HCT116 (cell line): ENCODE measurements around the gene IGF2. TPM values are rescaled to one million over a fixed set of nuclear protein-coding genes. Genes with fewer than 3 reads are reported as not detected.
"Not testable (repeated sequence)": the region's sequence is repeated elsewhere in the genome, so short reads cannot be mapped to it uniquely, and the experiment has no call there.

Experiments
- ATAC-seq: fragments of 200-7000 bp; cut with Tn5 transposase; 2 replicates; pipeline ENCODE4 v1.9.1; 2020; ENCODE audit warnings: mild to moderate bottlenecking, moderate library complexity
- BruUV-seq: library from RNA; stranded (reverse); fragments of 400-500 nt; replicated peaks from 2 replicates; lab custom pipeline; 2021; lab: Mats Ljungman, UMichigan
- CTCF ChIA-PET: fragments of 300-600 bp; sonication (Branson Sonifier 250); formaldehyde crosslinking; loops from one replicate; lab custom pipeline; 2021; ENCODE audit warnings: antibody characterized with exemption; lab: Charles Lee
- POLR2A ChIA-PET: fragments of 300-600, 350-600 bp; sonication (Branson Sonifier 250); formaldehyde crosslinking; loops from one replicate; lab custom pipeline; 2021; ENCODE audit warnings: antibody characterized with exemption; lab: Charles Lee
- RAD21 ChIA-PET, 2 experiments: fragments of 300-600 bp; sonication (Branson Sonifier 250); formaldehyde crosslinking; loops; one replicate each; lab custom pipeline; 2023; ENCODE audit warnings: low total read pairs in 2 of 2; ENCODE audit not compliant: uncharacterized antibody in 2 of 2, unreplicated experiment in 2 of 2, low non-redundant PET in 1 of 2; lab: Charles Lee
- DNase-seq: peaks from one replicate; pipeline ENCODE4 v3.0.0-alpha.2; 2010; ENCODE audit warnings: low read depth, low spot score
- H2AFZ ChIP-seq: fragments of 200-600 bp; shearing (Covaris generic), sonication (generic); 2 replicates; pipeline ENCODE4 v1.6.1; 2017; ENCODE audit warnings: low read depth, mixed run types, mixed read lengths, antibody characterized with exemption, low read length; ENCODE audit not compliant: poor library complexity, severe bottlenecking
- H3K27ac ChIP-seq: 2 replicates; pipeline ENCODE4 v1.5.1; 2012; ENCODE audit warnings: low read depth, low read length
- H3K27me3 ChIP-seq: fragments of 200-600 bp; sonication (generic); 2 replicates; pipeline ENCODE4 v1.6.1; 2016; ENCODE audit warnings: mixed run types, low read length, mixed read lengths; ENCODE audit not compliant: insufficient read depth
- H3K36me3 ChIP-seq, 2 experiments: fragments of 200-500 bp in 1 of 2; fragments of 200-600 bp in 1 of 2; sonication (Bioruptor generic) in 1 of 2; sonication (generic) in 1 of 2; 2 replicates each; pipeline versions ENCODE4 v1.5.1 to v1.6.1; 2014 to 2016; ENCODE audit warnings: low read length in 2 of 2, inconsistent platforms in 1 of 2, mixed read lengths in 1 of 2, mixed run types in 1 of 2; ENCODE audit not compliant: insufficient read depth in 2 of 2, control insufficient read depth in 1 of 2
- H3K4me1 ChIP-seq, 2 experiments: fragments of 200-600 bp in 1 of 2; sonication (generic) in 1 of 2; 2 replicates each; pipeline versions ENCODE4 v1.5.1 to v1.6.1; 2012 to 2017; ENCODE audit warnings: low read length in 2 of 2, inconsistent platforms in 1 of 2, mild to moderate bottlenecking in 1 of 2, mixed read lengths in 1 of 2, mixed run types in 1 of 2, moderate library complexity in 1 of 2; ENCODE audit not compliant: insufficient read depth in 2 of 2, control insufficient read depth in 1 of 2
- H3K4me2 ChIP-seq: fragments of 200-600 bp; sonication (generic); 2 replicates; pipeline ENCODE4 v1.6.1; 2017; ENCODE audit warnings: mixed run types, low read length, mixed read lengths
- H3K4me3 ChIP-seq, 2 experiments: fragments of 200-600 bp in 1 of 2; sonication (generic) in 1 of 2; replicated peaks in 1 of 2; 2 replicates each; pipeline ENCODE4 v1.5.1; 2011 to 2016; ENCODE audit warnings: low read length in 2 of 2, control low read depth in 1 of 2, low read depth in 1 of 2, mild to moderate bottlenecking in 1 of 2, mixed read lengths in 1 of 2, mixed run types in 1 of 2
- H3K79me2 ChIP-seq: fragments of 200-600 bp; sonication (generic); 2 replicates; pipeline ENCODE4 v1.6.1; 2017; ENCODE audit warnings: mild to moderate bottlenecking, mixed run types, low read length, moderate library complexity, mixed read lengths; ENCODE audit not compliant: insufficient read depth
- H3K9ac ChIP-seq: fragments of 200-600 bp; sonication (generic); 2 replicates; pipeline ENCODE4 v1.6.1; 2016; ENCODE audit warnings: low read length, mixed read lengths
- H3K9me2 ChIP-seq: fragments of 200-600 bp; sonication (generic), shearing (Covaris generic); 2 replicates; pipeline ENCODE4 v1.6.1; 2017; ENCODE audit warnings: mixed run types, mild to moderate bottlenecking, moderate library complexity; ENCODE audit not compliant: insufficient read depth
- H3K9me3 ChIP-seq, 2 experiments: fragments of 200-500 bp in 1 of 2; fragments of 200-600 bp in 1 of 2; sonication (Bioruptor generic) in 1 of 2; sonication (generic) in 1 of 2; 2 replicates each; pipeline ENCODE4 v1.6.1; 2014 to 2017; ENCODE audit warnings: low read length in 2 of 2, mixed read lengths in 2 of 2, inconsistent platforms in 1 of 2, low read depth in 1 of 2, mild to moderate bottlenecking in 1 of 2, mixed run types in 1 of 2, moderate library complexity in 1 of 2; ENCODE audit not compliant: control insufficient read depth in 1 of 2, insufficient read depth in 1 of 2
- H4K20me1 ChIP-seq: fragments of 200-600 bp; sonication (generic), shearing (Covaris generic); 2 replicates; pipeline ENCODE4 v1.6.1; 2017; ENCODE audit warnings: mixed run types, mild to moderate bottlenecking, moderate library complexity; ENCODE audit not compliant: insufficient read depth
- ELF1 ChIP-seq: IDR thresholded peaks from 2 replicates; pipeline ENCODE4 v1.6.1; 2012; ENCODE audit warnings: low read depth, borderline replicate concordance
- EZH2phosphoT487 ChIP-seq: fragments of 200-600 bp; IDR thresholded peaks from 2 replicates; pipeline ENCODE4 v1.6.1; 2018; ENCODE audit warnings: antibody characterized with exemption, borderline replicate concordance
- FOSL1 ChIP-seq: IDR thresholded peaks from 2 replicates; pipeline ENCODE4 v1.6.1; 2012; ENCODE audit warnings: low read depth
- SP1 ChIP-seq: IDR thresholded peaks from 2 replicates; pipeline ENCODE4 v1.6.1; 2012; ENCODE audit warnings: low read depth
- SRF ChIP-seq: IDR thresholded peaks from 2 replicates; pipeline ENCODE4 v1.6.1; 2012; ENCODE audit warnings: low read depth
- TCF7L2 ChIP-seq: IDR thresholded peaks from 2 replicates; pipeline ENCODE4 v1.7.0; 2011; ENCODE audit warnings: borderline replicate concordance, inconsistent platforms; ENCODE audit not compliant: insufficient read depth, insufficient read length; ENCODE audit errors: extremely low read depth
- intact Hi-C: fragments of 100-400 bp; cut with micrococcal nuclease; formaldehyde crosslinking; loops from 2 replicates; pipeline ENCODE4 v1.10.0; 2022
- total RNA-seq: library from RNA; stranded (reverse); gene quantifications from one replicate; pipeline ENCODE4 v1.2.1, GENCODE V29; 2021; ENCODE audit not compliant: unreplicated experiment

Gene IGF2
- total RNA-seq, 1 experiment from 2014 or later = 17.9 TPM

GRCh38 chr11:2127482-2128129 is 11.6 kb downstream of the IGF2 start:
- Histone ChIP-seq H3K9me3 (no peaks in the 10 kb centered on the region), H3K4me1 (no peaks in the 10 kb centered on the region), H4K20me1 (no peaks in the 10 kb centered on the region), H3K4me3 (no peak overlapping the region), H3K36me3 (no peaks in the 10 kb centered on the region), H3K27ac (no peak overlapping the region), H3K79me2 (no peaks in the 10 kb centered on the region), H3K4me2 (no peak overlapping the region), H3K9me2 (no peaks in the 10 kb centered on the region), H3K27me3 (no peaks in the 10 kb centered on the region), H3K9ac (no peak overlapping the region), H2AFZ (no peak overlapping the region)
- no peak for DNase-seq
- no TSS peak for BruUV-seq
- intact Hi-C loops = no loop called here
- POLR2A ChIA-PET = no interaction called here
- no peak for TF ChIP-seq SRF
- no peak for TF ChIP-seq ELF1
- no peak for TF ChIP-seq FOSL1
- RAD21 ChIA-PET = no interaction called here
- no peak for ATAC-seq
- CTCF ChIA-PET = no interaction called here

- Histone ChIP-seq H3K4me1 (no peaks in the 10 kb centered on the region), H4K20me1 (no peaks in the 10 kb centered on the region), H3K9me2 (no peaks in the 10 kb centered on the region), H3K9ac (no peak overlapping the region), H3K27me3 (no peaks in the 10 kb centered on the region), H3K4me2 (no peak overlapping the region), H3K9me3 (no peaks in the 10 kb centered on the region), H3K79me2 (no peaks in the 10 kb centered on the region), H3K27ac (no peak overlapping the region), H3K4me3 (no peak overlapping the region), H3K36me3 (no peaks in the 10 kb centered on the region), H2AFZ (no peak overlapping the region)
- no peak for TF ChIP-seq EZH2phosphoT487
- no peak for TF ChIP-seq SP1
- no peak for TF ChIP-seq TCF7L2
- no peak for ATAC-seq
- RAD21 ChIA-PET = no interaction called here
- intact Hi-C loops = no loop called here
- POLR2A ChIA-PET = no interaction called here
- BruUV-seq = no TSS peak
- CTCF ChIA-PET = no interaction called here
- DNase-seq = no peak
Observed at GRCh38 chr11:2126520-2127085, 12.6 kb downstream of the IGF2 start.

GRCh38 chr11:2124736-2125484 is 14.3 kb downstream of the IGF2 start:
- H3K9ac ChIP-seq, H3K9me2 ChIP-seq, H3K36me3 ChIP-seq, RAD21 ChIA-PET, ATAC-seq, H3K27me3 ChIP-seq, BruUV-seq, H3K79me2 ChIP-seq, H2AFZ ChIP-seq, H3K9me3 ChIP-seq, H3K27ac ChIP-seq, DNase-seq, CTCF ChIA-PET, POLR2A ChIA-PET, intact Hi-C loops, H3K4me2 ChIP-seq, H4K20me1 ChIP-seq, H3K4me1 ChIP-seq, H3K4me3 ChIP-seq: not testable (repeated sequence)
